GM20000 (cell line): Measurements from ENCODE around the gene LEPR.

Experiments
- DNase-seq: peaks from one replicate; pipeline ENCODE4 v3.0.0; 2012; ENCODE audit warnings: low spot score
- CTCF ChIP-seq: IDR thresholded peaks from 2 replicates; pipeline ENCODE4 v1.5.1; 2012; ENCODE audit warnings: mild to moderate bottlenecking, control low read depth; ENCODE audit errors: extremely low read depth, missing control alignments

The LEPR gene

GRCh38 chr1:65467536-65467935 is 47.1 kb downstream of the LEPR start:
- DNase-seq = no peak
- no peak for TF ChIP-seq CTCF

GRCh38 chr1:65469126-65469888 is 48.8 kb downstream of the LEPR start:
- TF ChIP-seq CTCF = no peak
- no peak for DNase-seq

- no peak for DNase-seq
- TF ChIP-seq CTCF = no peak
Observed at GRCh38 chr1:65469889-65470340, 49.4 kb downstream of the LEPR start.
